Stimulated activated CD8-positive, alpha-beta memory T cell treated with anti-CD3 and anti-CD28 coated beads, Interleukin-15, amount 100 ng/mL, for 24 hours (primary cell): ENCODE data around the gene RTBDN.

ENCODE experiments used
- DNase-seq: peaks from one replicate; pipeline ENCODE4 v3.0.0-alpha.2; 2020; ENCODE audit warnings: low read depth

The RTBDN gene

GRCh38 chr19:12834566-12834943 lies at the start of gene RTBDN:
Gene RTBDN (minus strand): TSS chr19:12834579. CDS start chr19:12829979, 4,600 bp downstream.
- no peak for DNase-seq

- no peak for DNase-seq
Measured at GRCh38 chr19:12882589-12882988, 48.2 kb upstream of the RTBDN start.

GRCh38 chr19:12881172-12881808 lies 46.9 kb upstream of the RTBDN start, which contains the start of gene DNASE2:
Gene DNASE2 (minus strand): TSS chr19:12881449. CDS start chr19:12881375, 74 bp downstream.
- peak; percentile 73 for DNase-seq

GRCh38 chr19:12880551-12881171 lies 46.3 kb upstream of the RTBDN start:
- DNase-seq: no peak

GRCh38 chr19:12875086-12875485 lies 40.7 kb upstream of the RTBDN start:
- no peak for DNase-seq

GRCh38 chr19:12873891-12874745 lies 39.7 kb upstream of the RTBDN start:
- no peak for DNase-seq

GRCh38 chr19:12872941-12873890 lies 38.8 kb upstream of the RTBDN start:
- DNase-seq: no peak

GRCh38 chr19:12872255-12872654 lies 37.9 kb upstream of the RTBDN start:
- DNase-seq: no peak

- DNase-seq: no peak
Measured at GRCh38 chr19:12871681-12872080, 37.3 kb upstream of the RTBDN start.

- DNase-seq: no peak
Measured at GRCh38 chr19:12868540-12869112, 34.2 kb upstream of the RTBDN start.

- peak; percentile 55 for DNase-seq
Measured at GRCh38 chr19:12867120-12868099, 33.0 kb upstream of the RTBDN start.

- DNase-seq: no peak
Measured at GRCh38 chr19:12866416-12867119, 32.2 kb upstream of the RTBDN start.

GRCh38 chr19:12865746-12866415 lies 31.5 kb upstream of the RTBDN start:
- DNase-seq: no peak

- DNase-seq: no peak
Measured at GRCh38 chr19:12864721-12865715, 30.6 kb upstream of the RTBDN start.

- no peak for DNase-seq
Measured at GRCh38 chr19:12864143-12864542, 29.8 kb upstream of the RTBDN start.

- no peak for DNase-seq
Measured at GRCh38 chr19:12859546-12859945, 25.2 kb upstream of the RTBDN start.

- DNase-seq: no peak
Measured at GRCh38 chr19:12858041-12858928, 23.9 kb upstream of the RTBDN start.
